Astrocyte (in vitro differentiated cells and primary cell): ENCODE data around the gene NOP10.

Experiments used
- CTCF ChIP-seq: IDR thresholded peaks from 2 replicates; pipeline ENCODE4 v1.5.1; 2011; ENCODE audit warnings: low read depth, mild to moderate bottlenecking, inconsistent platforms, low read length, moderate library complexity; ENCODE audit not compliant: insufficient read depth
- EZH2 ChIP-seq: IDR thresholded peaks from 2 replicates; pipeline ENCODE4 v1.6.1; 2012; ENCODE audit warnings: mild to moderate bottlenecking, low read length, inconsistent platforms; ENCODE audit not compliant: insufficient read depth

- no peak for TF ChIP-seq CTCF
- TF ChIP-seq EZH2, result no peak
Measured at GRCh38 chr15:34336991-34337556, 5.9 kb downstream of the NOP10 start.
